ENCODE measurements around the gene CLPTM1L. TPM values are rescaled to one million over a fixed set of nuclear protein-coding genes. Genes with fewer than 3 reads are reported as not detected.
A peak's percentile ranks its signal among the peaks of the same experiment; 100 is the strongest.
"Not testable (repeated sequence)": the region's sequence is repeated elsewhere in the genome, so short reads cannot be mapped to it uniquely, and the experiment has no call there.

Gene CLPTM1L
- total RNA-seq, 2 donors from 2014 or later, result 70.5 to 80.9 TPM

GRCh38 chr5:1294206-1294834, 50.6 kb downstream of the CLPTM1L start:
- Mint-ChIP-seq H3K36me3 (ENCODE audit: low read depth) (no peaks in the 10 kb centered on the region), H3K27me3 (no peaks in the 10 kb centered on the region), H3K4me1 (peaks cover 3% of the 10 kb centered on the region), H3K4me3 (no peak overlapping the region), H3K27ac (no peak overlapping the region)
- ATAC-seq, result peak; percentile 7
- H3K9me3 ChIP-seq (ENCODE audit: control insufficient read depth, low read length, poor library complexity, severe bottlenecking), result no peaks in the 10 kb centered on the region
- no peak for DNase-seq

- H3K27ac Mint-ChIP-seq, result peak overlapping the region; percentile 61
- no peaks in the 10 kb centered on the region for H3K9me3 ChIP-seq (ENCODE audit: control insufficient read depth, low read length, poor library complexity, severe bottlenecking)
- DNase-seq (peak in 1 of 3 donors; percentile 2), ATAC-seq (no peak)
- no peaks in the 10 kb centered on the region for H3K27me3 Mint-ChIP-seq
- peaks cover 3% of the 10 kb centered on the region for H3K4me1 Mint-ChIP-seq
- peak overlapping the region; percentile 74 for H3K4me3 Mint-ChIP-seq
- H3K36me3 Mint-ChIP-seq (ENCODE audit: low read depth), result no peaks in the 10 kb centered on the region
Observed at GRCh38 chr5:1293416-1294205, 51.3 kb downstream of the CLPTM1L start.

GRCh38 chr5:1292846-1293415, 52.0 kb downstream of the CLPTM1L start:
- H3K27me3 Mint-ChIP-seq, result no peaks in the 10 kb centered on the region
- H3K4me3 Mint-ChIP-seq, result peak overlapping the region; percentile 41
- peaks cover 3% of the 10 kb centered on the region for H3K9me3 ChIP-seq (ENCODE audit: control insufficient read depth, low read length, poor library complexity, severe bottlenecking)
- H3K27ac Mint-ChIP-seq, result peak overlapping the region; percentile 61
- peaks cover 3% of the 10 kb centered on the region for H3K4me1 Mint-ChIP-seq
- DNase-seq (peak in 1 of 3 donors; percentile 1), ATAC-seq (no peak)
- no peaks in the 10 kb centered on the region for H3K36me3 Mint-ChIP-seq (ENCODE audit: low read depth)

GRCh38 chr5:1292139-1292538, 52.8 kb downstream of the CLPTM1L start:
- no peaks in the 10 kb centered on the region for H3K36me3 Mint-ChIP-seq (ENCODE audit: low read depth)
- H3K27ac Mint-ChIP-seq, result no peak overlapping the region
- no peaks in the 10 kb centered on the region for H3K27me3 Mint-ChIP-seq
- peak in 1 of 3 donors; percentile 3 for DNase-seq
- H3K9me3 ChIP-seq (ENCODE audit: control insufficient read depth, low read length, poor library complexity, severe bottlenecking), result peaks cover 3% of the 10 kb centered on the region
- peaks cover 3% of the 10 kb centered on the region for H3K4me1 Mint-ChIP-seq
- no peak for ATAC-seq
- peak overlapping the region; percentile 33 for H3K4me3 Mint-ChIP-seq

- Mint-ChIP-seq H3K4me3 (peak overlapping the region; percentile 33), H3K27me3 (no peaks in the 10 kb centered on the region), H3K4me1 (peaks cover 3% of the 10 kb centered on the region), H3K36me3 (ENCODE audit: low read depth) (peaks cover 2% of the 10 kb centered on the region), H3K27ac (no peak overlapping the region)
- H3K9me3 ChIP-seq (ENCODE audit: control insufficient read depth, low read length, poor library complexity, severe bottlenecking), result peaks cover 3% of the 10 kb centered on the region
- DNase-seq (no peak), ATAC-seq (no peak)
Observed at GRCh38 chr5:1291611-1292080, 53.3 kb downstream of the CLPTM1L start.

GRCh38 chr5:1290956-1291355, 53.9 kb downstream of the CLPTM1L start:
- not testable (repeated sequence) for H3K36me3 Mint-ChIP-seq (ENCODE audit: low read depth); H3K4me3 Mint-ChIP-seq; H3K27ac Mint-ChIP-seq; H3K27me3 Mint-ChIP-seq; H3K9me3 ChIP-seq (ENCODE audit: control insufficient read depth, low read length, poor library complexity, severe bottlenecking); DNase-seq; ATAC-seq; H3K4me1 Mint-ChIP-seq

- not testable (repeated sequence) for H3K36me3 Mint-ChIP-seq (ENCODE audit: low read depth); H3K27me3 Mint-ChIP-seq; H3K4me3 Mint-ChIP-seq; H3K9me3 ChIP-seq (ENCODE audit: control insufficient read depth, low read length, poor library complexity, severe bottlenecking); DNase-seq; H3K27ac Mint-ChIP-seq; ATAC-seq; H3K4me1 Mint-ChIP-seq
Observed at GRCh38 chr5:1289559-1289958, 55.3 kb downstream of the CLPTM1L start.

- ATAC-seq, result no peak
- peaks cover 3% of the 10 kb centered on the region for H3K9me3 ChIP-seq (ENCODE audit: control insufficient read depth, low read length, poor library complexity, severe bottlenecking)
- Mint-ChIP-seq H3K4me3 (peak overlapping the region; percentile 34), H3K36me3 (ENCODE audit: low read depth) (peaks cover 2% of the 10 kb centered on the region), H3K4me1 (peaks cover 4% of the 10 kb centered on the region), H3K27me3 (no peaks in the 10 kb centered on the region), H3K27ac (no peak overlapping the region)
- DNase-seq, result no peak
Observed at GRCh38 chr5:1288439-1289335, 56.2 kb downstream of the CLPTM1L start.

- Mint-ChIP-seq H3K4me3 (no peak overlapping the region), H3K27ac (no peak overlapping the region), H3K27me3 (no peaks in the 10 kb centered on the region), H3K36me3 (ENCODE audit: low read depth) (peaks cover 2% of the 10 kb centered on the region), H3K4me1 (peaks cover 6% of the 10 kb centered on the region)
- DNase-seq, result no peak
- ATAC-seq, result no peak
- H3K9me3 ChIP-seq (ENCODE audit: control insufficient read depth, low read length, poor library complexity, severe bottlenecking), result peaks cover 3% of the 10 kb centered on the region
Observed at GRCh38 chr5:1285883-1286291, 59.0 kb downstream of the CLPTM1L start.

GRCh38 chr5:1285141-1285540, 59.8 kb downstream of the CLPTM1L start:
- ATAC-seq (no peak), DNase-seq (no peak)
- Mint-ChIP-seq H3K27ac (no peak overlapping the region), H3K36me3 (ENCODE audit: low read depth) (peaks cover 2% of the 10 kb centered on the region), H3K4me1 (peaks cover 6% of the 10 kb centered on the region), H3K27me3 (no peaks in the 10 kb centered on the region), H3K4me3 (no peak overlapping the region)
- peaks cover 3% of the 10 kb centered on the region for H3K9me3 ChIP-seq (ENCODE audit: control insufficient read depth, low read length, poor library complexity, severe bottlenecking)

GRCh38 chr5:1284336-1284970, 60.4 kb downstream of the CLPTM1L start:
- not testable (repeated sequence) for ATAC-seq; H3K9me3 ChIP-seq (ENCODE audit: control insufficient read depth, low read length, poor library complexity, severe bottlenecking)
- peak in 1 of 3 donors; percentile 4 for DNase-seq

GRCh38 chr5:1283729-1284041, 61.2 kb downstream of the CLPTM1L start:
- not testable (repeated sequence) for H3K27ac Mint-ChIP-seq; H3K4me3 Mint-ChIP-seq; H3K9me3 ChIP-seq (ENCODE audit: control insufficient read depth, low read length, poor library complexity, severe bottlenecking); H3K27me3 Mint-ChIP-seq; H3K4me1 Mint-ChIP-seq; H3K36me3 Mint-ChIP-seq (ENCODE audit: low read depth); ATAC-seq
- peak in 1 of 3 donors; percentile 1 for DNase-seq

More at GRCh38 chr5:1284336-1284970, 60.4 kb downstream of the CLPTM1L start:
- not testable (repeated sequence) for H3K36me3 Mint-ChIP-seq (ENCODE audit: low read depth); H3K27me3 Mint-ChIP-seq; H3K27ac Mint-ChIP-seq; H3K4me3 Mint-ChIP-seq; H3K4me1 Mint-ChIP-seq

Measured in T-helper 17 cell (primary cell).